Lower leg skin (tissue), 3 donors: Measurements from ENCODE around the gene KANK4.

Experiments
- POLR2A ChIP-seq, 2 donors: fragments of 450-650 bp; IDR thresholded peaks; one replicate each; pipeline ENCODE4 v1.6.1; 2016 to 2017; ENCODE audit warnings: antibody characterized with exemption in 2 of 2, mild to moderate bottlenecking in 1 of 2, moderate library complexity in 1 of 2
- TF ChIP-seq, protein P1 (sequence below), 3 donors: fragments of 450-650 bp; IDR thresholded peaks; one replicate each; pipeline ENCODE4 v1.5.1; 2016; ENCODE audit warnings: antibody characterized with exemption in 3 of 3, mild to moderate bottlenecking in 3 of 3, moderate library complexity in 2 of 3

DNA sequence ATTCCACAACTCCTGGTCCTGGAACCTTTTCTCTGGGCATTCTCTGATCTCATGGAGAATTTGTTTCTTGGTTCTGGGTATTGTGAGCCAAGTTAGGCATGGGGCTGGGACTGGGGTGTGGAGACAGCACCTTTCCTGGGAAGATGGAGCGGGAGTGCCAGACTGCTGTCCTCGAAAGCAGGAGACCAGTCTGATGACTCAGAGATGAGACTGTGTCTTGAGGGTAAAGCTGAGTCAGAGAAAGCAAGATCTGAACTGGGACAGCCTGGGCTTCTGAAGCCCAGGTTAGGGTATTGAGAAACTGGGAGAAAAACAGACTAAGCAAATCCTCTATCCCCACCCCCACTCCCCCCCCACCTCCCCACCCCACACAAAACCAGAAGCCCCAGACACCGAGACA lies 2.2 kb upstream of the KANK4 start:
- no peak for TF ChIP-seq POLR2A (IDR thresholded peaks at IDR 0.05)
- TF ChIP-seq, protein P1, sequence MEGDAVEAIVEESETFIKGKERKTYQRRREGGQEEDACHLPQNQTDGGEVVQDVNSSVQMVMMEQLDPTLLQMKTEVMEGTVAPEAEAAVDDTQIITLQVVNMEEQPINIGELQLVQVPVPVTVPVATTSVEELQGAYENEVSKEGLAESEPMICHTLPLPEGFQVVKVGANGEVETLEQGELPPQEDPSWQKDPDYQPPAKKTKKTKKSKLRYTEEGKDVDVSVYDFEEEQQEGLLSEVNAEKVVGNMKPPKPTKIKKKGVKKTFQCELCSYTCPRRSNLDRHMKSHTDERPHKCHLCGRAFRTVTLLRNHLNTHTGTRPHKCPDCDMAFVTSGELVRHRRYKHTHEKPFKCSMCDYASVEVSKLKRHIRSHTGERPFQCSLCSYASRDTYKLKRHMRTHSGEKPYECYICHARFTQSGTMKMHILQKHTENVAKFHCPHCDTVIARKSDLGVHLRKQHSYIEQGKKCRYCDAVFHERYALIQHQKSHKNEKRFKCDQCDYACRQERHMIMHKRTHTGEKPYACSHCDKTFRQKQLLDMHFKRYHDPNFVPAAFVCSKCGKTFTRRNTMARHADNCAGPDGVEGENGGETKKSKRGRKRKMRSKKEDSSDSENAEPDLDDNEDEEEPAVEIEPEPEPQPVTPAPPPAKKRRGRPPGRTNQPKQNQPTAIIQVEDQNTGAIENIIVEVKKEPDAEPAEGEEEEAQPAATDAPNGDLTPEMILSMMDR (IDR thresholded peaks at IDR 0.05) = no peak
